K562 (cell line): ENCODE results near the gene ZNF500. TPM values are rescaled to one million over a fixed set of nuclear protein-coding genes. Genes with fewer than 3 reads are reported as not detected.

ENCODE experiments used
- ATAC-seq: fragments of 200-7000 bp; cut with Tn5 transposase; 3 replicates; pipeline ENCODE4 v1.9.1; 2020; ENCODE audit warnings: moderate library complexity
- BruUV-seq: library from RNA; stranded (reverse); fragments of 400-500 nt; replicated peaks from 2 replicates; lab custom pipeline; 2021; lab: Mats Ljungman, UMichigan
- CTCF ChIA-PET: fragments of 300-600 bp; formaldehyde crosslinking; extraction: SDS; loops from one replicate; lab custom pipeline; 2021; ENCODE audit warnings: low intra/inter-chr PET ratio; lab: Yijun Ruan, JAX
- POLR2A ChIA-PET: fragments of 300-600, 350-650 bp; sonication (Branson Sonifier 250); formaldehyde crosslinking; extraction: SDS; loops from one replicate; lab custom pipeline; 2021; ENCODE audit warnings: antibody characterized with exemption, inconsistent platforms; lab: Yijun Ruan, JAX
- DNase-seq, 4 experiments: peaks; one replicate each; pipeline versions ENCODE4 v3.0.0 to v3.0.0-alpha.2; 2011 to 2018; ENCODE audit warnings: low spot score in 3 of 4, mixed read lengths in 3 of 4; ENCODE audit errors: extremely low read depth in 1 of 4
- FAIRE-seq: peaks from 2 replicates; lab custom pipeline; 2011; peaks lifted over from hg19 to GRCh38; lab: Jason Lieb, UNC
- H2AFZ ChIP-seq: 2 replicates; pipeline ENCODE4 v1.6.0; 2011; ENCODE audit warnings: low read depth, low read length, control low read depth, inconsistent platforms
- H3K27ac ChIP-seq: fragments of 200-600 bp; 3 replicates; pipeline ENCODE4 v1.8.0; 2011; ENCODE audit warnings: low read depth, mild to moderate bottlenecking, control low read depth, inconsistent platforms, low read length, moderate library complexity, mixed read lengths; ENCODE audit errors: extremely low read depth
- H3K27me3 ChIP-seq, 2 experiments: fragments of 300-600 bp in 1 of 2; 2 replicates in 1 of 2; 3 replicates in 1 of 2; pipeline versions ENCODE4 v1.6.0 to v1.8.0; 2011; ENCODE audit warnings: inconsistent platforms in 2 of 2, low read length in 2 of 2, mild to moderate bottlenecking in 1 of 2, mixed read lengths in 1 of 2, moderate library complexity in 1 of 2; ENCODE audit not compliant: control insufficient read depth in 2 of 2, insufficient read depth in 2 of 2
- H3K36me3 ChIP-seq: fragments of 300-600 bp; 3 replicates; pipeline ENCODE4 v1.8.0; 2011; ENCODE audit warnings: mild to moderate bottlenecking, low read length, inconsistent platforms; ENCODE audit not compliant: control insufficient read depth, insufficient read depth
- H3K4me1 ChIP-seq, 2 experiments: fragments of 200-600 bp in 1 of 2; replicated peaks in 1 of 2; 2 replicates in 1 of 2; 3 replicates in 1 of 2; pipeline versions ENCODE4 v1.5.1 to v1.8.0; 2011; ENCODE audit warnings: inconsistent platforms in 2 of 2, low read length in 2 of 2, mild to moderate bottlenecking in 1 of 2, mixed read lengths in 1 of 2, moderate library complexity in 1 of 2; ENCODE audit not compliant: control insufficient read depth in 2 of 2, insufficient read depth in 2 of 2
- H3K4me2 ChIP-seq: 2 replicates; pipeline ENCODE4 v1.6.1; 2011; ENCODE audit warnings: low read length, control low read depth, inconsistent platforms, mixed read lengths; ENCODE audit not compliant: insufficient read depth
- H3K4me3 ChIP-seq: fragments of 200-600 bp; sonication (generic), shearing (Covaris generic); 2 replicates; pipeline ENCODE4 v1.5.1; 2016; ENCODE audit warnings: control low read depth, inconsistent platforms
- H3K79me2 ChIP-seq: fragments of 200-600 bp; 3 replicates; pipeline ENCODE4 v1.8.0; 2011; ENCODE audit warnings: low read length, inconsistent platforms; ENCODE audit not compliant: control insufficient read depth, insufficient read depth
- H3K9ac ChIP-seq, 2 experiments: 2 replicates each; pipeline versions ENCODE4 v1.6.0 to v1.6.1; 2011; ENCODE audit warnings: low read depth in 2 of 2, low read length in 2 of 2, control low read depth in 1 of 2, inconsistent platforms in 1 of 2, mild to moderate bottlenecking in 1 of 2, mixed read lengths in 1 of 2; ENCODE audit not compliant: insufficient read depth in 1 of 2
- H3K9me1 ChIP-seq: one replicate; pipeline ENCODE4 v1.6.0; 2011; ENCODE audit warnings: inconsistent platforms, mild to moderate bottlenecking, low read length, moderate library complexity; ENCODE audit not compliant: control insufficient read depth, insufficient read depth
- H3K9me3 ChIP-seq: replicated peaks from 2 replicates; pipeline ENCODE4 v1.5.1; 2011; ENCODE audit warnings: low read depth, low read length, inconsistent platforms; ENCODE audit not compliant: control insufficient read depth, insufficient read depth
- H4K20me1 ChIP-seq: replicated peaks from 2 replicates; pipeline ENCODE4 v1.6.1; 2011; ENCODE audit warnings: low read length, inconsistent platforms, mixed read lengths; ENCODE audit not compliant: control insufficient read depth, insufficient read depth
- CCNT2 ChIP-seq: IDR thresholded peaks from 2 replicates; pipeline ENCODE4 v1.6.1; 2011; ENCODE audit warnings: borderline replicate concordance, low read depth, mild to moderate bottlenecking, moderate library complexity, mixed read lengths, low read length; ENCODE audit not compliant: insufficient read length; ENCODE audit errors: extremely low read depth
- IRF2 ChIP-seq: sonication (generic); formaldehyde crosslinking; IDR thresholded peaks from 2 replicates; pipeline ENCODE4 v1.8.1; 2022; ENCODE audit warnings: mild to moderate bottlenecking, missing genetic modification reagents
- L3MBTL2 ChIP-seq: fragments of 450-650 bp; IDR thresholded peaks from 2 replicates; pipeline ENCODE4 v1.6.1; 2016; ENCODE audit warnings: mild to moderate bottlenecking, moderate library complexity
- NFE2L1 ChIP-seq: fragments of 450-650 bp; IDR thresholded peaks from 2 replicates; pipeline ENCODE4 v1.6.1; 2016; ENCODE audit warnings: missing genetic modification characterization, low read depth, mild to moderate bottlenecking, missing compliant biosample characterization, moderate library complexity, borderline replicate concordance
- NFRKB ChIP-seq: fragments of 450-650 bp; IDR thresholded peaks from 2 replicates; pipeline ENCODE4 v1.6.1; 2016; ENCODE audit warnings: low read depth
- PATZ1 ChIP-seq: fragments of 250-450 bp; sonication (Bioruptor Pico); IDR thresholded peaks from 2 replicates; pipeline ENCODE4 v1.5.0; 2020; ENCODE audit warnings: mild to moderate bottlenecking, borderline replicate concordance
- STAT5A ChIP-seq: IDR thresholded peaks from 2 replicates; pipeline ENCODE4 v1.6.1; 2012; ENCODE audit warnings: low read length, inconsistent platforms, borderline replicate concordance
- WGBS: fragments of 100-300 bp; shearing (Covaris generic); methylation state at CpG from one replicate; pipeline ENCODE4 v1.1.6; 2016; ENCODE audit warnings: low coverage, mixed read lengths; ENCODE audit not compliant: insufficient coverage; ENCODE audit errors: missing lambda C conversion rate; 5-methylcytosine and 5-hydroxymethylcytosine counted together
- in situ Hi-C: fragments of 300-500 bp; cut with MboI; formaldehyde crosslinking; loops from 4 replicates; pipeline ENCODE4 v1.15.0; 2018; ENCODE audit warnings: inconsistent platforms, mixed read lengths
- intact Hi-C: fragments of 100-400 bp; cut with micrococcal nuclease; formaldehyde crosslinking; loops from 2 replicates; pipeline ENCODE4 v1.14.2; 2022
- polyA plus RNA-seq, 8 experiments: library from polyadenylated mRNA; depleted of rRNA in 4 of 8; stranded (reverse) in 5 of 8; unstranded in 3 of 8; fragments of >200 nt; fragmentation: Nextera tagmentation in 2 of 8; fragmentation: Illumina TruSeq in 1 of 8; extraction: Ambion mirVana in 2 of 8; extraction: Trizol in 1 of 8; gene quantifications; 2 replicates each; pipeline versions ENCODE4 v1.2.1 to v1.2.3, GENCODE V29; 2011 to 2014; ENCODE audit warnings: inconsistent platforms in 1 of 8, missing spikeins in 1 of 8
- total RNA-seq, 7 experiments: library from RNA; depleted of rRNA in 6 of 7; stranded (reverse); fragments of >200 nt in 6 of 7; fragmentation: Illumina TruSeq in 2 of 7; extraction: Trizol in 2 of 7; gene quantifications; 2 replicates each; pipeline versions ENCODE4 v1.2.1 to v1.2.3, GENCODE V29; 2011 to 2021; ENCODE audit warnings: low replicate concordance in 1 of 7
- TF ChIP-seq, protein P1 (sequence below): fragments of 450-650 bp; IDR thresholded peaks from 2 replicates; pipeline ENCODE4 v1.6.1; 2016; ENCODE audit warnings: mild to moderate bottlenecking, moderate library complexity

Gene ZNF500
- total and polyA plus RNA-seq, 9 of the 15 experiments (the other 6 are each of a cell fraction or from before 2014, with no cell fraction given), result 0.80 to 20.8 (median 5.3) TPM

DNA sequence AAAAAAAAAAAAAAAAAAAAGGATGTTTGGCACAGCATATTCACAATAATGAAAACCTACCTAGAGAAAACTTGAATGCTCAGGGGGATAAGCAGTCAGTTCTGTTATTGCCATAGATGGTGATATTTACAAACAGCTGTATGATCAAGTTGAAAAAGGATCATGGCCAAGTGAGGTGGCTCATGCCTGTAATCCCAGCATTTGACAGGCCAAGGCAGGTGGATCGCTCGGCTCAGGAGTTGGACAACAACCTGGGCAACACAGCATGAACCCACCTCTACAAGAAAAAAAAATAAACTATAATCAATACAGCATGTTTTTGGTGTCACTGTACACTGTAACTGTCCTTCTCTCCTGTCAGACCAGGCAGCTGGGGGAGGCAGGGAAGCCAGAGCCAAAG, 52.0 kb downstream of the ZNF500 start:
- 100% methylated on average over 2 of the region's 2 CpGs for WGBS
- H2AFZ ChIP-seq, result no peak overlapping the region
- ChIA-PET POLR2A (interaction anchor here (1.1 kb wide), 1 partner anchor 10 kb away, joined by 4 read pairs; no protein-coding TSS in a partner anchor), CTCF (no interaction called here)
- in situ Hi-C loops, result loop anchor here (5.0 kb wide), 1 partner anchor 242 kb away; the partner anchor contains the start of gene SEC14L5
- H3K4me1 ChIP-seq, result no peaks in the 10 kb centered on the region
- H4K20me1 ChIP-seq, result no peaks in the 10 kb centered on the region
- H3K9ac ChIP-seq, result no peak overlapping the region
- intact Hi-C loops, result loop anchor here (5.0 kb wide), 1 partner anchor 87 kb away; the partner anchor contains the start of gene ROGDI
- no peak overlapping the region for H3K27ac ChIP-seq
- H3K9me1 ChIP-seq, result no peaks in the 10 kb centered on the region
- no peaks in the 10 kb centered on the region for H3K9me3 ChIP-seq
- H3K4me2 ChIP-seq, result no peak overlapping the region
- no peak overlapping the region for H3K4me3 ChIP-seq
- H3K27me3 ChIP-seq, result no peaks in the 10 kb centered on the region
- H3K36me3 ChIP-seq, result peaks cover 62% of the 10 kb centered on the region
- BruUV-seq, result no TSS peak
- FAIRE-seq (no peak), ATAC-seq (no peak), DNase-seq (no peak)
- no peaks in the 10 kb centered on the region for H3K79me2 ChIP-seq
- TF ChIP-seq PATZ1 (CRISPR knock-in tag), result no peak
- no peak for TF ChIP-seq L3MBTL2
- TF ChIP-seq, protein P1, sequence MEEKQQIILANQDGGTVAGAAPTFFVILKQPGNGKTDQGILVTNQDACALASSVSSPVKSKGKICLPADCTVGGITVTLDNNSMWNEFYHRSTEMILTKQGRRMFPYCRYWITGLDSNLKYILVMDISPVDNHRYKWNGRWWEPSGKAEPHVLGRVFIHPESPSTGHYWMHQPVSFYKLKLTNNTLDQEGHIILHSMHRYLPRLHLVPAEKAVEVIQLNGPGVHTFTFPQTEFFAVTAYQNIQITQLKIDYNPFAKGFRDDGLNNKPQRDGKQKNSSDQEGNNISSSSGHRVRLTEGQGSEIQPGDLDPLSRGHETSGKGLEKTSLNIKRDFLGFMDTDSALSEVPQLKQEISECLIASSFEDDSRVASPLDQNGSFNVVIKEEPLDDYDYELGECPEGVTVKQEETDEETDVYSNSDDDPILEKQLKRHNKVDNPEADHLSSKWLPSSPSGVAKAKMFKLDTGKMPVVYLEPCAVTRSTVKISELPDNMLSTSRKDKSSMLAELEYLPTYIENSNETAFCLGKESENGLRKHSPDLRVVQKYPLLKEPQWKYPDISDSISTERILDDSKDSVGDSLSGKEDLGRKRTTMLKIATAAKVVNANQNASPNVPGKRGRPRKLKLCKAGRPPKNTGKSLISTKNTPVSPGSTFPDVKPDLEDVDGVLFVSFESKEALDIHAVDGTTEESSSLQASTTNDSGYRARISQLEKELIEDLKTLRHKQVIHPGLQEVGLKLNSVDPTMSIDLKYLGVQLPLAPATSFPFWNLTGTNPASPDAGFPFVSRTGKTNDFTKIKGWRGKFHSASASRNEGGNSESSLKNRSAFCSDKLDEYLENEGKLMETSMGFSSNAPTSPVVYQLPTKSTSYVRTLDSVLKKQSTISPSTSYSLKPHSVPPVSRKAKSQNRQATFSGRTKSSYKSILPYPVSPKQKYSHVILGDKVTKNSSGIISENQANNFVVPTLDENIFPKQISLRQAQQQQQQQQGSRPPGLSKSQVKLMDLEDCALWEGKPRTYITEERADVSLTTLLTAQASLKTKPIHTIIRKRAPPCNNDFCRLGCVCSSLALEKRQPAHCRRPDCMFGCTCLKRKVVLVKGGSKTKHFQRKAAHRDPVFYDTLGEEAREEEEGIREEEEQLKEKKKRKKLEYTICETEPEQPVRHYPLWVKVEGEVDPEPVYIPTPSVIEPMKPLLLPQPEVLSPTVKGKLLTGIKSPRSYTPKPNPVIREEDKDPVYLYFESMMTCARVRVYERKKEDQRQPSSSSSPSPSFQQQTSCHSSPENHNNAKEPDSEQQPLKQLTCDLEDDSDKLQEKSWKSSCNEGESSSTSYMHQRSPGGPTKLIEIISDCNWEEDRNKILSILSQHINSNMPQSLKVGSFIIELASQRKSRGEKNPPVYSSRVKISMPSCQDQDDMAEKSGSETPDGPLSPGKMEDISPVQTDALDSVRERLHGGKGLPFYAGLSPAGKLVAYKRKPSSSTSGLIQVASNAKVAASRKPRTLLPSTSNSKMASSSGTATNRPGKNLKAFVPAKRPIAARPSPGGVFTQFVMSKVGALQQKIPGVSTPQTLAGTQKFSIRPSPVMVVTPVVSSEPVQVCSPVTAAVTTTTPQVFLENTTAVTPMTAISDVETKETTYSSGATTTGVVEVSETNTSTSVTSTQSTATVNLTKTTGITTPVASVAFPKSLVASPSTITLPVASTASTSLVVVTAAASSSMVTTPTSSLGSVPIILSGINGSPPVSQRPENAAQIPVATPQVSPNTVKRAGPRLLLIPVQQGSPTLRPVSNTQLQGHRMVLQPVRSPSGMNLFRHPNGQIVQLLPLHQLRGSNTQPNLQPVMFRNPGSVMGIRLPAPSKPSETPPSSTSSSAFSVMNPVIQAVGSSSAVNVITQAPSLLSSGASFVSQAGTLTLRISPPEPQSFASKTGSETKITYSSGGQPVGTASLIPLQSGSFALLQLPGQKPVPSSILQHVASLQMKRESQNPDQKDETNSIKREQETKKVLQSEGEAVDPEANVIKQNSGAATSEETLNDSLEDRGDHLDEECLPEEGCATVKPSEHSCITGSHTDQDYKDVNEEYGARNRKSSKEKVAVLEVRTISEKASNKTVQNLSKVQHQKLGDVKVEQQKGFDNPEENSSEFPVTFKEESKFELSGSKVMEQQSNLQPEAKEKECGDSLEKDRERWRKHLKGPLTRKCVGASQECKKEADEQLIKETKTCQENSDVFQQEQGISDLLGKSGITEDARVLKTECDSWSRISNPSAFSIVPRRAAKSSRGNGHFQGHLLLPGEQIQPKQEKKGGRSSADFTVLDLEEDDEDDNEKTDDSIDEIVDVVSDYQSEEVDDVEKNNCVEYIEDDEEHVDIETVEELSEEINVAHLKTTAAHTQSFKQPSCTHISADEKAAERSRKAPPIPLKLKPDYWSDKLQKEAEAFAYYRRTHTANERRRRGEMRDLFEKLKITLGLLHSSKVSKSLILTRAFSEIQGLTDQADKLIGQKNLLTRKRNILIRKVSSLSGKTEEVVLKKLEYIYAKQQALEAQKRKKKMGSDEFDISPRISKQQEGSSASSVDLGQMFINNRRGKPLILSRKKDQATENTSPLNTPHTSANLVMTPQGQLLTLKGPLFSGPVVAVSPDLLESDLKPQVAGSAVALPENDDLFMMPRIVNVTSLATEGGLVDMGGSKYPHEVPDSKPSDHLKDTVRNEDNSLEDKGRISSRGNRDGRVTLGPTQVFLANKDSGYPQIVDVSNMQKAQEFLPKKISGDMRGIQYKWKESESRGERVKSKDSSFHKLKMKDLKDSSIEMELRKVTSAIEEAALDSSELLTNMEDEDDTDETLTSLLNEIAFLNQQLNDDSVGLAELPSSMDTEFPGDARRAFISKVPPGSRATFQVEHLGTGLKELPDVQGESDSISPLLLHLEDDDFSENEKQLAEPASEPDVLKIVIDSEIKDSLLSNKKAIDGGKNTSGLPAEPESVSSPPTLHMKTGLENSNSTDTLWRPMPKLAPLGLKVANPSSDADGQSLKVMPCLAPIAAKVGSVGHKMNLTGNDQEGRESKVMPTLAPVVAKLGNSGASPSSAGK, result no peak
- TF ChIP-seq CCNT2, result no peak
- TF ChIP-seq IRF2, result no peak
- no peak for TF ChIP-seq NFE2L1
- no peak for TF ChIP-seq STAT5A
- TF ChIP-seq NFRKB, result no peak
